ENCODE data around the gene EFCC1.

The EFCC1 gene

GRCh38 chr3:129037093-129037419 is 36.0 kb downstream of the EFCC1 start:
- no peak overlapping the region for H3K27ac ChIP-seq (ENCODE audit: low read length)
- H3F3A ChIP-seq (ENCODE audit: insufficient read depth, low read length), result no peaks in the 10 kb centered on the region
- H3K79me2 ChIP-seq (ENCODE audit: low read length), result no peaks in the 10 kb centered on the region
- no peaks in the 10 kb centered on the region for H3K9me3 ChIP-seq (replicated peaks; ENCODE audit: insufficient read depth, low read length)
- H3K4me1 ChIP-seq (ENCODE audit: low read length), result no peaks in the 10 kb centered on the region
- H3K27me3 ChIP-seq (replicated peaks; ENCODE audit: insufficient read depth, low read length), result no peaks in the 10 kb centered on the region
- no peak overlapping the region for H3K4me2 ChIP-seq (ENCODE audit: low read depth, low read length)
- H3K4me3 ChIP-seq (ENCODE audit: low read length), result no peak overlapping the region
- H3K36me3 ChIP-seq (replicated peaks; ENCODE audit: insufficient read depth, low read length), result no peaks in the 10 kb centered on the region
- no peaks in the 10 kb centered on the region for H4K20me1 ChIP-seq (ENCODE audit: insufficient read depth, low read length)
- H3K9me2 ChIP-seq (replicated peaks; ENCODE audit: insufficient read depth, low read length), result no peaks in the 10 kb centered on the region
- no peak for DNase-seq
- H2AFZ ChIP-seq (ENCODE audit: low read length), result no peak overlapping the region
- no peak overlapping the region for H3K9ac ChIP-seq (ENCODE audit: low read length)
- TF ChIP-seq CTCF (IDR thresholded peaks at IDR 0.05; ENCODE audit: low read length) (no peak), EZH2 (optimal IDR thresholded peaks at IDR 0.05; ENCODE audit: low read depth, low read length) (no peak), EZH2phosphoT487 (IDR thresholded peaks at IDR 0.05; ENCODE audit: low read length) (no peak)

GRCh38 chr3:129038121-129038855 is 37.2 kb downstream of the EFCC1 start:
- TF ChIP-seq EZH2 (optimal IDR thresholded peaks at IDR 0.05; ENCODE audit: low read depth, low read length), result no peak
- TF ChIP-seq EZH2phosphoT487 (IDR thresholded peaks at IDR 0.05; ENCODE audit: low read length), result no peak
- TF ChIP-seq CTCF (IDR thresholded peaks at IDR 0.05; ENCODE audit: low read length), result no peak
- H3K36me3 ChIP-seq (replicated peaks; ENCODE audit: insufficient read depth, low read length), result no peaks in the 10 kb centered on the region
- H3K27me3 ChIP-seq (replicated peaks; ENCODE audit: insufficient read depth, low read length), result no peaks in the 10 kb centered on the region
- no peak overlapping the region for H3K9ac ChIP-seq (ENCODE audit: low read length)
- H3K9me3 ChIP-seq (replicated peaks; ENCODE audit: insufficient read depth, low read length), result no peaks in the 10 kb centered on the region
- no peak overlapping the region for H3K4me2 ChIP-seq (ENCODE audit: low read depth, low read length)
- no peak overlapping the region for H3K4me3 ChIP-seq (ENCODE audit: low read length)
- no peaks in the 10 kb centered on the region for H3F3A ChIP-seq (ENCODE audit: insufficient read depth, low read length)
- no peaks in the 10 kb centered on the region for H3K79me2 ChIP-seq (ENCODE audit: low read length)
- no peak overlapping the region for H3K27ac ChIP-seq (ENCODE audit: low read length)
- no peaks in the 10 kb centered on the region for H3K4me1 ChIP-seq (ENCODE audit: low read length)
- no peak overlapping the region for H2AFZ ChIP-seq (ENCODE audit: low read length)
- DNase-seq, result no peak
- no peaks in the 10 kb centered on the region for H3K9me2 ChIP-seq (replicated peaks; ENCODE audit: insufficient read depth, low read length)
- H4K20me1 ChIP-seq (ENCODE audit: insufficient read depth, low read length), result no peaks in the 10 kb centered on the region

- no peaks in the 10 kb centered on the region for H3K79me2 ChIP-seq (ENCODE audit: low read length)
- H3K4me1 ChIP-seq (ENCODE audit: low read length), result no peaks in the 10 kb centered on the region
- TF ChIP-seq EZH2 (optimal IDR thresholded peaks at IDR 0.05; ENCODE audit: low read depth, low read length) (no peak), CTCF (IDR thresholded peaks at IDR 0.05; ENCODE audit: low read length) (no peak), EZH2phosphoT487 (IDR thresholded peaks at IDR 0.05; ENCODE audit: low read length) (no peak)
- no peaks in the 10 kb centered on the region for H3K9me3 ChIP-seq (replicated peaks; ENCODE audit: insufficient read depth, low read length)
- H3K9ac ChIP-seq (ENCODE audit: low read length), result no peak overlapping the region
- H3F3A ChIP-seq (ENCODE audit: insufficient read depth, low read length), result no peaks in the 10 kb centered on the region
- H3K4me2 ChIP-seq (ENCODE audit: low read depth, low read length), result no peak overlapping the region
- H3K27me3 ChIP-seq (replicated peaks; ENCODE audit: insufficient read depth, low read length), result no peaks in the 10 kb centered on the region
- no peaks in the 10 kb centered on the region for H3K9me2 ChIP-seq (replicated peaks; ENCODE audit: insufficient read depth, low read length)
- DNase-seq, result no peak
- no peaks in the 10 kb centered on the region for H4K20me1 ChIP-seq (ENCODE audit: insufficient read depth, low read length)
- no peak overlapping the region for H3K4me3 ChIP-seq (ENCODE audit: low read length)
- no peaks in the 10 kb centered on the region for H3K36me3 ChIP-seq (replicated peaks; ENCODE audit: insufficient read depth, low read length)
- H3K27ac ChIP-seq (ENCODE audit: low read length), result no peak overlapping the region
- H2AFZ ChIP-seq (ENCODE audit: low read length), result no peak overlapping the region
Observed at GRCh38 chr3:129039271-129040038, 38.4 kb downstream of the EFCC1 start.
